Esophagus muscularis mucosa (tissue), 3 donors: ENCODE data around the gene EPHA6.

Experiments
- CTCF ChIP-seq, 3 experiments: fragments of 200-600 bp in 2 of 3; fragments of 450-650 bp in 1 of 3; sonication (generic) in 2 of 3; IDR thresholded peaks; one replicate each; pipeline ENCODE4 v1.5.1; 2017 to 2019; ENCODE audit warnings: antibody characterized with exemption in 3 of 3, mild to moderate bottlenecking in 2 of 3, moderate library complexity in 1 of 3
- POLR2A ChIP-seq: fragments of 450-650 bp; IDR thresholded peaks from one replicate; pipeline ENCODE4 v1.6.1; 2017; ENCODE audit warnings: antibody characterized with exemption, moderate library complexity, mild to moderate bottlenecking, low read depth
- POLR2AphosphoS5 ChIP-seq, 2 donors: sonication (generic); formaldehyde crosslinking; IDR thresholded peaks; one replicate each; pipeline ENCODE4 v1.6.1; 2017; ENCODE audit warnings: antibody characterized with exemption in 2 of 2

- TF ChIP-seq POLR2A (no peak), CTCF (IDR thresholded peaks at IDR 0.05) (no peak), POLR2AphosphoS5 (IDR thresholded peaks at IDR 0.05) (no peak)
These were observed 29.8 kb downstream of the EPHA6 start for GRCh38 chr3:96844204-96844514.
